Chondrocyte (in vitro differentiated cells): ENCODE data around the gene KLHL13. TPM values are rescaled to one million over a fixed set of nuclear protein-coding genes. Genes with fewer than 3 reads are reported as not detected.

ENCODE experiments used
- DNase-seq: peaks from one replicate; pipeline ENCODE4 v3.0.0; 2021; ENCODE audit warnings: mixed read lengths, low spot score
- H3K27ac Mint-ChIP-seq: one replicate; pipeline ENCODE4 v1.8.0; 2021; ENCODE audit warnings: mild to moderate bottlenecking, moderate library complexity, mixed read lengths; ENCODE audit not compliant: unreplicated experiment
- H3K27me3 Mint-ChIP-seq: 2 replicates; pipeline ENCODE4 v1.8.0; 2021; ENCODE audit warnings: low read depth, mixed read lengths
- H3K36me3 Mint-ChIP-seq: 2 replicates; pipeline ENCODE4 v1.8.0; 2021; ENCODE audit warnings: low read depth, mixed read lengths
- H3K4me1 Mint-ChIP-seq: 2 replicates; pipeline ENCODE4 v1.8.0; 2021; ENCODE audit warnings: low read depth, mild to moderate bottlenecking, mixed read lengths
- H3K4me3 Mint-ChIP-seq: one replicate; pipeline ENCODE4 v1.8.0; 2021; ENCODE audit warnings: mild to moderate bottlenecking, moderate library complexity, mixed read lengths; ENCODE audit not compliant: unreplicated experiment
- H3K9me3 Mint-ChIP-seq: 2 replicates; pipeline ENCODE4 v1.8.0; 2021; ENCODE audit warnings: low read depth, mixed read lengths
- CTCF ChIP-seq: fragments of 200-600 bp; sonication (generic); IDR thresholded peaks from 2 replicates; pipeline ENCODE4 v1.5.0; 2021; ENCODE audit warnings: antibody characterized with exemption, mild to moderate bottlenecking, moderate library complexity
- total RNA-seq: library from RNA; stranded (reverse); gene quantifications from 3 replicates; pipeline ENCODE4 v1.2.1, GENCODE V29; 2021

Gene KLHL13
- total RNA-seq, 1 donor from 2014 or later, result 0.45 TPM

DNA sequence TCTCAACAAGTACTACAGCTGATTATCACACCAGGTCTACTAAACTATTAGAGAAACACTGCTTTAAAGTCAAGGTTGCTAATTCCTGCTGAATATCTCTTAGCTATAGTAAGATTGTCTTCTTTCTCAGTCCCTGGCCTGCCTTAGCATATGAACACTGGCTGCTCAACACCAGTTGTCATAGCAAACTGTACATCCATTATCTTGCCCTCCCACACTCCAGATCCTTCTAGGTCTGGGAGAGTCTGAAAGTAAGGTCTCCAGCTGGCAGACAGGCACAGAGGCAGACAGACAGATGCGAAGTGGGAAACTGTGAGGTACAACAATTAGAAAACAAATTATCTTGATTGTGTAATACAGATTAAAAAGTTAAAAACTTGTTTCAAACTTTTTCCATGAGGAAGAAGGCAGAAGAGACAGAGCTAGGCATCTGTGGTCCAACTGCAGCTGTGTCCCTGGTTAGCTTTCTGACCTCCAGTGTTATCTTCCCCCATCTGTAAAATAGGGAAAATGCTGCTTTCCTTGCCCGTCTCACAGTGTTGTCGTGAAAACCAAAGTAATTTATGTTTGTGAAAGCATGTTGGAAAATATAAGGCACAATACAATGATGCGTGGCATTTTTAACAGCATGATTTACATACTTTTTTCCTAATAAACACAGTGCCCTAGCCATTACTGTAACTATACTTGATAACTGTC lies 133.8 kb downstream of the KLHL13 start:
- no peaks in the 10 kb centered on the region for H3K36me3 Mint-ChIP-seq
- H3K27me3 Mint-ChIP-seq, result peaks cover 1% of the 10 kb centered on the region
- DNase-seq, result no peak
- no peak overlapping the region for H3K27ac Mint-ChIP-seq
- no peaks in the 10 kb centered on the region for H3K4me1 Mint-ChIP-seq
- no peak for TF ChIP-seq CTCF
- H3K4me3 Mint-ChIP-seq, result no peak overlapping the region
- no peaks in the 10 kb centered on the region for H3K9me3 Mint-ChIP-seq

GRCh38 chrX:117978402-117978801 lies 138.2 kb downstream of the KLHL13 start:
- no peak overlapping the region for H3K27ac Mint-ChIP-seq
- no peak for DNase-seq

GRCh38 chrX:117977526-117977925 lies 139.1 kb downstream of the KLHL13 start:
- DNase-seq, result no peak
- TF ChIP-seq CTCF, result no peak
- Mint-ChIP-seq H3K27ac (no peak overlapping the region), H3K27me3 (no peaks in the 10 kb centered on the region), H3K9me3 (no peaks in the 10 kb centered on the region), H3K4me1 (peaks cover 3% of the 10 kb centered on the region), H3K4me3 (no peak overlapping the region), H3K36me3 (no peaks in the 10 kb centered on the region)

More at GRCh38 chrX:117978402-117978801, 138.2 kb downstream of the KLHL13 start:
- no peaks in the 10 kb centered on the region for H3K4me1 Mint-ChIP-seq
- H3K36me3 Mint-ChIP-seq, result no peaks in the 10 kb centered on the region
- TF ChIP-seq CTCF, result no peak
- no peaks in the 10 kb centered on the region for H3K27me3 Mint-ChIP-seq
- no peaks in the 10 kb centered on the region for H3K9me3 Mint-ChIP-seq
- H3K4me3 Mint-ChIP-seq, result no peak overlapping the region

GRCh38 chrX:117973110-117973807 lies 143.4 kb downstream of the KLHL13 start:
- H3K9me3 Mint-ChIP-seq, result no peaks in the 10 kb centered on the region
- no peak overlapping the region for H3K4me3 Mint-ChIP-seq
- H3K27me3 Mint-ChIP-seq, result no peaks in the 10 kb centered on the region
- no peaks in the 10 kb centered on the region for H3K36me3 Mint-ChIP-seq
- peaks cover 3% of the 10 kb centered on the region for H3K4me1 Mint-ChIP-seq
- H3K27ac Mint-ChIP-seq, result no peak overlapping the region
- no peak for TF ChIP-seq CTCF
- no peak for DNase-seq

GRCh38 chrX:117972711-117973109 lies 143.9 kb downstream of the KLHL13 start:
- H3K4me3 Mint-ChIP-seq, result no peak overlapping the region
- H3K27ac Mint-ChIP-seq, result no peak overlapping the region
- DNase-seq, result no peak
- peaks cover 3% of the 10 kb centered on the region for H3K4me1 Mint-ChIP-seq
- H3K27me3 Mint-ChIP-seq, result no peaks in the 10 kb centered on the region
- H3K36me3 Mint-ChIP-seq, result no peaks in the 10 kb centered on the region
- TF ChIP-seq CTCF, result no peak
- no peaks in the 10 kb centered on the region for H3K9me3 Mint-ChIP-seq
